ENCODE results near the gene MMP24.

Gene MMP24

GRCh38 chr20:35295058-35295457, 68.6 kb downstream of the MMP24 start:
- DNase-seq = no peak

GRCh38 chr20:35295674-35296073, 69.2 kb downstream of the MMP24 start:
- DNase-seq = no peak

- no peak for DNase-seq
Measured at GRCh38 chr20:35296101-35296554, 69.6 kb downstream of the MMP24 start.

- no peak for DNase-seq
Measured at GRCh38 chr20:35297155-35297554, 70.7 kb downstream of the MMP24 start.

- DNase-seq = no peak
Measured at GRCh38 chr20:35297740-35298139, 71.2 kb downstream of the MMP24 start.

- DNase-seq = no peak
Measured at GRCh38 chr20:35298264-35298663, 71.8 kb downstream of the MMP24 start.

- no peak for DNase-seq
Measured at GRCh38 chr20:35299780-35300179, 73.3 kb downstream of the MMP24 start.

GRCh38 chr20:35300469-35301262, 74.2 kb downstream of the MMP24 start:
- DNase-seq = no peak

- no peak for DNase-seq
Measured at GRCh38 chr20:35301426-35301825, 74.9 kb downstream of the MMP24 start.

- DNase-seq = no peak
Measured at GRCh38 chr20:35302421-35303335, 76.2 kb downstream of the MMP24 start.

- no peak for DNase-seq
Measured at GRCh38 chr20:35303382-35303734, 76.9 kb downstream of the MMP24 start.

GRCh38 chr20:35303735-35304491, 77.4 kb downstream of the MMP24 start:
- peak; percentile 73 for DNase-seq

GRCh38 chr20:35304956-35305355, 78.5 kb downstream of the MMP24 start:
- no peak for DNase-seq

GRCh38 chr20:35305682-35306556, 79.4 kb downstream of the MMP24 start:
- no peak for DNase-seq

GRCh38 chr20:35306931-35307517, 80.5 kb downstream of the MMP24 start:
- DNase-seq = no peak

- no peak for DNase-seq
Measured at GRCh38 chr20:35307666-35308653, 81.5 kb downstream of the MMP24 start.

GRCh38 chr20:35311409-35311808, 84.9 kb downstream of the MMP24 start:
- DNase-seq = no peak

GRCh38 chr20:35311822-35312221, 85.3 kb downstream of the MMP24 start:
- no peak for DNase-seq

- DNase-seq = no peak
Measured at GRCh38 chr20:35312318-35312717, 85.8 kb downstream of the MMP24 start.
